HG03575 (cell line): ENCODE data around the gene SZT2.
"Not testable (repeated sequence)": the region's sequence is repeated elsewhere in the genome, so short reads cannot be mapped to it uniquely, and the experiment has no call there.

Experiments
- ATAC-seq: cut with Tn5 transposase; IDR thresholded peaks from one replicate; pipeline ENCODE4 v1.9.1; 2021; ENCODE audit not compliant: unreplicated experiment, insufficient number of reproducible peaks, low FRiP score; ENCODE audit errors: extremely low read depth

Gene SZT2

DNA sequence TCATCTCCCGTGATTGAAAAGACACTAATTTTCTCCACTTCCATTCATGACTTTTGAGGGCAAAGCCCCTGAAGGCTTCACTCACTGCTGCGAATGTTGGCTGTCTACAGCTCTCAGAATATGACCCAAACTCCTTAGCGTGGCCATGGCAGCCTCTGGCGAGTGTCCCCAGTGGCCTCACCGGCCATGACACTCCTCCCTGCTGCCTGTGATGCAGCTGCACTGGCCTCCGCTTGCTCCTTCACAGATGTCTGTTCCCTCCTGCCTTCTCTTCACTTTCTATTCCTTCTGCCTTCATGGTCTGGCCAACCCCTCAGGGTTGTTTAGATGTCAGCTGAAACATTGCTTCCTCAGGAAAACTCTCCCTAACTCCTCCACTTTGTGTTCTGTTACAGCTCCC lies 110.2 kb downstream of the SZT2 start:
- no peak for ATAC-seq

DNA sequence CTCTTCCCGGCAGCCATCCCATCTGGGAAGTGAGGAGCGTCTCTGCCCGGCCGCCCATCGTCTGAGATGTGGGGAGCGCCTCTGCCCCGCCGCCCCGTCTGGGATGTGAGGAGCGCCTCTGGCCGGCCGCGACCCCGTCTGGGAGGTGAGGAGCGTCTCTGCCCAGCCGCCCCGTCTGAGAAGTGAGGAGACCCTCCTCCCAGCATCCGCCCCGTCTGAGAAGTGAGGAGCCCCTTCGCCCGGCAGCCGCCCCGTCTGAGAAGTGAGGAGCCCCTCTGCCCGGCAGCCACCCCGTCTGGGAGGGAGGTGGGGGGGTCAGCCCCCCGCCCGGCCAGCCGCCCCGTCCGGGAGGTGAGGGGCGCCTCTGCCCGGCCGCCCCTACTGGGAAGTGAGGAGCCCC lies 112.1 kb downstream of the SZT2 start:
- not testable (repeated sequence) for ATAC-seq

DNA sequence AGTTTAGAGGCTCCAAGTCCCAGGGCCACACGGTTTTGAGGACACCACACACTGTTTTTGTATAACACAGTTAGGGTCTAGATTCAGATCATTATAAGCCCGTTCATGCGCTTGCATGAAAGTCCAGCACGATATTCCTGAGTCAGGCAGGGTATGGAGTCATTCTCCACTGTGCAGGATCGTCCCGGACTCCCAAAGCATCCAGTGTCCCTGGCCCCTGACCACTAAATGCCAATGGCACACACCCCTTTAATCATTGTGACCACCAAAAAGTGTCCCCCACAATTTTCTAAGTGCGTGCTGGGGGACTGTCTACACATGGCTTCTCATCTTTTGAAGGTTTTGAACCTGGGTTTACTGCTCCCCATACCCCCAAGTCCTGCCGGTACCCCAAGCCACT lies 113.8 kb downstream of the SZT2 start:
- ATAC-seq = no peak
